ENCODE data around the gene STK38L. TPM values are rescaled to one million over a fixed set of nuclear protein-coding genes. Genes with fewer than 3 reads are reported as not detected.

The STK38L gene
- total RNA-seq, 1 experiment from 2014 or later, result 25.2 TPM

DNA sequence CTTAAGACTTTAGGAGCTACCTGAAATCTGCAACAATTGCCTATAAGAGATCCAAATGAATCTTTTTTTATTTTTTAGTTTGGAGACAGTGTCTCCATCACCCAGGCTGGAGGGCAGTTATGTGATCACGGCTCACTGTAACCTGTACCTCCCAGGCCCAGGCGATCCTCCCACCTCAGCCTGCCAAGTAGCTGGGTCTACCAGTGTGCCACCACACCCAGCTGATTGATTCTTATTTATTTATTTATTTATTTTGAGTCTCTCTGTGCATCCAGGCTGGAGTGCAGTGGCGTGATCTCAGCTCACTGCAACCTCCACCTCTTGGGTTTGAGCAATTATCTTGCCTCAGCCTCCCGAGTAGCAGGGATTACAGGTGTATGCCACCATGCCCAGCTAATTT, 26.1 kb downstream of the STK38L start:
- in situ Hi-C loops (cut with HindIII; ENCODE audit: low pct_unique_long_range_greater_than_20kb, low sequenced_read_pairs) (no loop called here), intact Hi-C loops (cut with micrococcal nuclease; ENCODE audit: unreplicated experiment) (no loop called here)
- TF ChIP-seq, protein P1, sequence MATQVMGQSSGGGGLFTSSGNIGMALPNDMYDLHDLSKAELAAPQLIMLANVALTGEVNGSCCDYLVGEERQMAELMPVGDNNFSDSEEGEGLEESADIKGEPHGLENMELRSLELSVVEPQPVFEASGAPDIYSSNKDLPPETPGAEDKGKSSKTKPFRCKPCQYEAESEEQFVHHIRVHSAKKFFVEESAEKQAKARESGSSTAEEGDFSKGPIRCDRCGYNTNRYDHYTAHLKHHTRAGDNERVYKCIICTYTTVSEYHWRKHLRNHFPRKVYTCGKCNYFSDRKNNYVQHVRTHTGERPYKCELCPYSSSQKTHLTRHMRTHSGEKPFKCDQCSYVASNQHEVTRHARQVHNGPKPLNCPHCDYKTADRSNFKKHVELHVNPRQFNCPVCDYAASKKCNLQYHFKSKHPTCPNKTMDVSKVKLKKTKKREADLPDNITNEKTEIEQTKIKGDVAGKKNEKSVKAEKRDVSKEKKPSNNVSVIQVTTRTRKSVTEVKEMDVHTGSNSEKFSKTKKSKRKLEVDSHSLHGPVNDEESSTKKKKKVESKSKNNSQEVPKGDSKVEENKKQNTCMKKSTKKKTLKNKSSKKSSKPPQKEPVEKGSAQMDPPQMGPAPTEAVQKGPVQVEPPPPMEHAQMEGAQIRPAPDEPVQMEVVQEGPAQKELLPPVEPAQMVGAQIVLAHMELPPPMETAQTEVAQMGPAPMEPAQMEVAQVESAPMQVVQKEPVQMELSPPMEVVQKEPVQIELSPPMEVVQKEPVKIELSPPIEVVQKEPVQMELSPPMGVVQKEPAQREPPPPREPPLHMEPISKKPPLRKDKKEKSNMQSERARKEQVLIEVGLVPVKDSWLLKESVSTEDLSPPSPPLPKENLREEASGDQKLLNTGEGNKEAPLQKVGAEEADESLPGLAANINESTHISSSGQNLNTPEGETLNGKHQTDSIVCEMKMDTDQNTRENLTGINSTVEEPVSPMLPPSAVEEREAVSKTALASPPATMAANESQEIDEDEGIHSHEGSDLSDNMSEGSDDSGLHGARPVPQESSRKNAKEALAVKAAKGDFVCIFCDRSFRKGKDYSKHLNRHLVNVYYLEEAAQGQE (IDR thresholded peaks at IDR 0.05; ENCODE audit: insufficient read depth in 1 of 2, low read depth in 2 of 2, low read length in 1 of 2), result no peak
- TF ChIP-seq POLR2AphosphoS5 (IDR thresholded peaks at IDR 0.05; ENCODE audit: low read depth, low read length), result no peak
- DNase-seq (ENCODE audit: low read depth, low spot score) (no peak), ATAC-seq (no peak)
- H3K4me1 ChIP-seq (ENCODE audit: control insufficient read depth, insufficient read depth, low read length), result no peaks in the 10 kb centered on the region; the same call in 1 of the 2 replicates
- no peaks in the 10 kb centered on the region for H3K27me3 ChIP-seq (ENCODE audit: control insufficient read depth, insufficient read depth, low read length)
- H3K4me3 ChIP-seq (ENCODE audit: low read depth in 2 of 2, low read length in 2 of 2), result no peak overlapping the region
- H3K27ac ChIP-seq (ENCODE audit: low read length), result no peak overlapping the region
- POLR2A ChIA-PET, result no interaction called here
- CTCF ChIA-PET, result no interaction called here
- no TSS peak for BruUV-seq (replicated peaks)
- no peaks in the 10 kb centered on the region for H3K36me3 ChIP-seq (ENCODE audit: control insufficient read depth, insufficient read depth, low read length)
- no peaks in the 10 kb centered on the region for H3K9me3 ChIP-seq (ENCODE audit: control insufficient read depth, insufficient read depth, low read depth, low read length)

DNA sequence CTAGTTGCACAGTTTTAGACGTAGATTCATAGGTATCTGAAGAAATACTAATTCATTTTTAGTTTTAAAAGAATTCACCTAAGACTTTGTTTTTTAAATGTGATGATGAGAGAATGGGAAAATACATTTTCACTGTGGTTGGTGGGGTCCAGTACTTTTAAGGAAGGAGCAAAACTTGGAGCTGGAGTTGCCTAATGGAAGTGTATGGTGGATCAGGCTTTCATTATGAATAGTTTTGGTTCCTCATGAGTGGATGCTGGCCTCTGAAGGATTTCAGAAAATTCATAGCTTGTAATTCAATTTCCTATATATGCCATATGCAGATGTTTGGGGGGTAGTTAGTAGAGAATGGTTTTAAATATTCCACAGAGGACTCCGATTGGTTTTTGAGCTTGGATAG, 27.1 kb downstream of the STK38L start:
- POLR2A ChIA-PET, result interaction anchor here (0.5 kb wide), 1 partner anchor 47 kb away, joined by 3 read pairs; no protein-coding TSS in a partner anchor
- no peak overlapping the region for H3K27ac ChIP-seq (ENCODE audit: low read length)
- CTCF ChIA-PET, result no interaction called here
- BruUV-seq (replicated peaks), result no TSS peak
- H3K4me1 ChIP-seq (ENCODE audit: control insufficient read depth, insufficient read depth, low read length), result no peaks in the 10 kb centered on the region; the same call in 1 of the 2 replicates
- H3K27me3 ChIP-seq (ENCODE audit: control insufficient read depth, insufficient read depth, low read length), result no peaks in the 10 kb centered on the region
- no peaks in the 10 kb centered on the region for H3K36me3 ChIP-seq (ENCODE audit: control insufficient read depth, insufficient read depth, low read length)
- H3K4me3 ChIP-seq (ENCODE audit: low read depth in 2 of 2, low read length in 2 of 2), result no peak overlapping the region
- in situ Hi-C loops (cut with HindIII; ENCODE audit: low pct_unique_long_range_greater_than_20kb, low sequenced_read_pairs), result no loop called here
- TF ChIP-seq POLR2AphosphoS5 (IDR thresholded peaks at IDR 0.05; ENCODE audit: low read depth, low read length), result no peak
- TF ChIP-seq, protein P1 (IDR thresholded peaks at IDR 0.05; ENCODE audit: insufficient read depth in 1 of 2, low read depth in 2 of 2, low read length in 1 of 2), result no peak
- no peak for TF ChIP-seq TCF7L2 (IDR thresholded peaks at IDR 0.05; ENCODE audit: low read depth, low read length)
- TF ChIP-seq, protein P2, sequence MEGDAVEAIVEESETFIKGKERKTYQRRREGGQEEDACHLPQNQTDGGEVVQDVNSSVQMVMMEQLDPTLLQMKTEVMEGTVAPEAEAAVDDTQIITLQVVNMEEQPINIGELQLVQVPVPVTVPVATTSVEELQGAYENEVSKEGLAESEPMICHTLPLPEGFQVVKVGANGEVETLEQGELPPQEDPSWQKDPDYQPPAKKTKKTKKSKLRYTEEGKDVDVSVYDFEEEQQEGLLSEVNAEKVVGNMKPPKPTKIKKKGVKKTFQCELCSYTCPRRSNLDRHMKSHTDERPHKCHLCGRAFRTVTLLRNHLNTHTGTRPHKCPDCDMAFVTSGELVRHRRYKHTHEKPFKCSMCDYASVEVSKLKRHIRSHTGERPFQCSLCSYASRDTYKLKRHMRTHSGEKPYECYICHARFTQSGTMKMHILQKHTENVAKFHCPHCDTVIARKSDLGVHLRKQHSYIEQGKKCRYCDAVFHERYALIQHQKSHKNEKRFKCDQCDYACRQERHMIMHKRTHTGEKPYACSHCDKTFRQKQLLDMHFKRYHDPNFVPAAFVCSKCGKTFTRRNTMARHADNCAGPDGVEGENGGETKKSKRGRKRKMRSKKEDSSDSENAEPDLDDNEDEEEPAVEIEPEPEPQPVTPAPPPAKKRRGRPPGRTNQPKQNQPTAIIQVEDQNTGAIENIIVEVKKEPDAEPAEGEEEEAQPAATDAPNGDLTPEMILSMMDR (IDR thresholded peaks at IDR 0.05), result no peak
- TF ChIP-seq SIN3A (IDR thresholded peaks at IDR 0.05; ENCODE audit: borderline replicate concordance, insufficient read depth, low read depth, low read length), result no peak
- DNase-seq (ENCODE audit: low read depth, low spot score), result no peak
- no peak for ATAC-seq
- intact Hi-C loops (cut with micrococcal nuclease; ENCODE audit: unreplicated experiment), result no loop called here
- H3K9me3 ChIP-seq (ENCODE audit: control insufficient read depth, insufficient read depth, low read depth, low read length), result no peaks in the 10 kb centered on the region
